Hematopoietic multipotent progenitor cell treated with erythropoietin and hydrocortisone succinate and interleukin-3 and kit ligand, for 8 days (in vitro differentiated cells): ENCODE data around the gene SLC20A1.
A peak's percentile ranks its signal among the peaks of the same experiment; 100 is the strongest.
"Not testable (repeated sequence)": the region's sequence is repeated elsewhere in the genome, so short reads cannot be mapped to it uniquely, and the experiment has no call there.

Experiments used
- DNase-seq: peaks from one replicate; pipeline ENCODE4 v3.0.0-alpha.2; 2015

SLC20A1 gene

DNA sequence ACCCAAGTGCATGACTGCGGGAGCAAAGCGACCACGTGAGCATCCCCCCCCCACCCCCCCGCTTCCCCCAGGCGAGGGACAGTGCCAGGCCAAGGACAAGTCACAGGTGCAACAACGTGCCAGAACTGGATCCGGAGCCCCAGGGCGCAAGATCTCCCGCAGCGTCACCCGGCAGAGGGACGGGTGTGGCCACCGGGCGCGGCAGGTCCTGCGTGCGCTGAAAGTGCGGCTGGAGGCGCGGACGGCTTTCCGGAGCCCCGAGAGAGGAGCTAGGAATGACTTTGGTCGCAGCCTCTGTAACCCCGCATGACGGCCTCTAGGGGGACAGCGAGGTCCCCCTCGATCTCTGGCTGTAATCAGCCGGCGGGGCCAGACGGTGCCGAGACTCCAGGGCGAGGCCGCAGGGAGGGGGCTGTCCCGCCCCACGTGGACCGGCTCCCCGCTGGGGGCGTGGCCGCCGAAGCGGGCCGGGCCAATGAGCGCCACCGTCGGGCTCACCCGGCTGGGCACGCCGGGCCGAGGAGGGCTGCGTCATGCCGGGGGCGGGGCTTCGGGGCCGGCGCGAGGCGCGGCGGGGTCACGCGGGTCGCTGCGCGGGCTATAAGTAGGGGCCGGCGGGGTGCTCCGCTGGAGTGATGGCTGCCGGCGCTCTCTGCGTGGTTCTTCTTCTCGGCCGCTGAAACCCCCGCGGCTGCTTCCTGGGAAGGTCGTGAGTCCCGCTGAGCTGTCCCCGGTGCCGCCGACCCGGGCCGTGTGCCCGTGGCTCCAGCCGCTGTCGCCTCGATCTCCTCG, at the start of gene SLC20A1:
SLC20A1 (plus strand) TSS at position 630 of the 792 bp plus-strand sequence. CDS start 890 bp downstream, outside the sequence.
- DNase-seq: peak; percentile 97

DNA sequence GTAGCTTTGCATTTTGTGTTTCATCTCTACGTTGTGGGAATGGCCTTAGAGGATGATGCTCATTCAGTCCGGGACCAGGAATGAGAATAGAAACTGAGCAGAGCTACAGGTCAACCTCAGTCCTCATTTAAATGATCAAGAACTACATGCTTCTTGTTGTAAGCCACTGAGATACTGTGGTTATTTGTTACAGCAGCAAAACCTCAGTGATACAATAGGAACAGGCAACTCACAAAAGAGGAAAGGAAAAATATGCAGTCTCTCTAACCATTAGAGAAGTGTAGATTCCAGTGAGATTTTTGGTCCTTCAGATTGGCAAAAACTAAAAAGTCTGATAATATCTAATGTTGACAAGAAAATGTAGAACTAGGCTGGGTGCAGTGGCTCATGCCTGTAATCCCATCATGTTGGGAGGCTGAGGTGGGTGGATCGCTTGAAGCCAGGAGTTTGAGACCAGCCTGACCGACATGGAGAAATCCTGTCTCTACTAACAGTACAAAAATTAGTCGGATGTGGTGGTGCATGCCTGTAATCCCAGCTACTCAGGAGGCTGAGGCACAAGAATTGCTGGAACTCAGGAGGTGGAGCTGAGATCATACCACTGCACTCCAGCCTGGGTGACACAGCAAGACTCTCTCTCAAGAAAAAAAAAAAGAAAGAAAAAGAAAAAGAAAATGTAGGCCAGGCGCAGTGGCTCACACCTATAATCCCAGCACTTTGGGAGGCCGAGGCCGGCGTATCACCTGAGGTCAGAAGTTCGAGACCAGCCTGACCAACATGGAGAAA, 48.0 kb upstream of the SLC20A1 start:
- no peak for DNase-seq

- DNase-seq: no peak
These were observed 45.1 kb upstream of the SLC20A1 start for GRCh38 chr2:112600634-112601033.

GRCh38 chr2:112601754-112602153, 44.0 kb upstream of the SLC20A1 start:
- DNase-seq: no peak

DNA sequence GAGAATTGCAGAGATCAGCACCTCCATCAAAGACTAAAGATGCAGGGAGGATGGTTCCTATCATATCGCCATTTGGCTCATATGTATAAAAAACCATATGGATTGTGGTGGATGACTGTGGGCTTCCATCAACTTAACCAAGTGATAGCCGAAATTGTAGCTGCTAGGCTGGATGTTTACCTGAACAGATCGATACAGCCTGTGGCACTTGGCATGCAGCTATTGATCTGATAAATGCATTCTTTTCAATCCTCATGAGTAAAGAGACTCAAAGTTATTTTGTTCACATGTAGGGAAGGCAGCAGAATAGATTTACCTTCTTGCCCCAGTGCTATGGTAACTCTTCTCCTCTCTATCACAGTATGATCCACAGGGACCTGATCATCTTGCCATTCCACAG, 42.8 kb upstream of the SLC20A1 start:
- DNase-seq: no peak

- DNase-seq: no peak
These were observed 42.0 kb upstream of the SLC20A1 start for GRCh38 chr2:112603731-112604130.

DNA sequence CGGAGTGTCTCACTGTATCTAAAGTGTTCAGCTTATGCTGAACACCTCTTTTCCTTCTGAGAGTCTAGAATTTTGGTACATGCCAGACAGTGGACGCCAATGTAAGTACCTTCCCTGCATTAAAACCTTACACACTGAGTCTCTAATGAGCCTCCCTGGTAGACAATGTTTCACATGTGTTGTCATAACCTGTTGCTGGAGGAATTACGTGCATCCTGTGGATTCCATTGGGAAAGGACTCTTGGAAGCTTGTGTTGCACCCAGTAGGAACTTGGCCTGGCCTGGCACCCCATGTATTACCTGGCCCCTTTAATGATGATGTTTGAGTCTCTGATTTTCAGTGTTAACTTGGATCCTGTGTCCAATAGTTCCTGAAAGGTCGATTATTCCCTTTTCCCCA, 40.8 kb upstream of the SLC20A1 start:
- no peak for DNase-seq

DNA sequence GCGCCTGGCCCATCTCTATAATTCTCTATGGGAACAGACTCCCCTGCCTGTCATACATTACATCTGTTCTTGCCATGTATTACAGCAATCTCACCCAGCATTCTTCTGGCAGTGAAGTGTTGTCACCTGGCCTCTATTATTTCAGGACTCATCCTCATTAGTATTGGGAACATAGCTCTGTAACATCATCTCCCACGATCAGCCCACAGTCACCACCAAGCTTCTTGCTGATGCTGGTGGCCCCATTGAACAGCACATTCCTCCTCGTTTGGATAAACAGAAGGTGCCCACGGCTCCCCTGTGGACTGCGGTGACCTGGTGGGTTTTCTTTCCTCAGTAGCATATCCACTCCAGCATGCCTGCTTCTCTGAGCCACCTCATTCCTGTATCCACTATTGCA, 39.8 kb upstream of the SLC20A1 start:
- no peak for DNase-seq

- no peak for DNase-seq
These were observed 39.2 kb upstream of the SLC20A1 start for GRCh38 chr2:112606547-112606946.

- DNase-seq: no peak
These were observed 37.9 kb upstream of the SLC20A1 start for GRCh38 chr2:112607680-112608438.

DNA sequence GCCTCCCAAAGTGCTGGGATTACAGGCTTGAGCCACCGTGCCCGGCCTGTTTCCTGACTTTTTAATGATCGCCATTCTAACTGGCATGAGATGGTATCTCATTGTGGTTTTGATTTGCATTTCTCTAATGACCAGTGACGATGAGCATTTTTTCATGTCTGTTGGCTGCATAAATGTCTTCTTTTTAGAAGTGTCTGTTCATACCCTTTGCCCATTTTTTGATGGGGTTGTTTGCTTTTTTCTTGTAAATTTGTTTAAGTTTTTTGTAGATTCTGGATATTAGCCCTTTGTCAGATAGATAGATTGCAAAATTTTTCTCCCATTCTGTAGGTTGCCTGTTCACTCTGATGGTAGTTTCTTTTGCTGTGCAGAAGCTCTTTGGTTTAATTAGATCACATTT, 36.4 kb upstream of the SLC20A1 start:
- DNase-seq: not testable (repeated sequence)

DNA sequence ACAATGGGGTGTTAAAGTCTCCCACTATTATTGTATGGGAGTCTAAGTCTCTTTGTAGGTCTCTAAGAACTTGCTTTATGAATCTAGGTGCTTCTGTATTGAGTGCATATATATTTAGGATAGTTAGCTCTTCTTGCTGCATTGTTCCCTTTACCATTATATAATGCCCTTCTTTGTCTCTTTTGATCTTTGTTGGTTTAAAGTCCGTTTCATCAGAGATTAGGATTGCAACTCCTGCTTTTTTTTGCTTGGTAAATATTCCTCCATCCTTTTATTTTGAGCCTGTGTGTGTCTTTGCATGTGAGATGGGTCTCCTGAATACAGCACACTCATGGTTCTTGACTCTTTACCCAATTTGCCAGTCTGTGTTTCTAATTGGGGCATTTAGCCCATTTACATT, 33.5 kb upstream of the SLC20A1 start:
- not testable (repeated sequence) for DNase-seq

DNA sequence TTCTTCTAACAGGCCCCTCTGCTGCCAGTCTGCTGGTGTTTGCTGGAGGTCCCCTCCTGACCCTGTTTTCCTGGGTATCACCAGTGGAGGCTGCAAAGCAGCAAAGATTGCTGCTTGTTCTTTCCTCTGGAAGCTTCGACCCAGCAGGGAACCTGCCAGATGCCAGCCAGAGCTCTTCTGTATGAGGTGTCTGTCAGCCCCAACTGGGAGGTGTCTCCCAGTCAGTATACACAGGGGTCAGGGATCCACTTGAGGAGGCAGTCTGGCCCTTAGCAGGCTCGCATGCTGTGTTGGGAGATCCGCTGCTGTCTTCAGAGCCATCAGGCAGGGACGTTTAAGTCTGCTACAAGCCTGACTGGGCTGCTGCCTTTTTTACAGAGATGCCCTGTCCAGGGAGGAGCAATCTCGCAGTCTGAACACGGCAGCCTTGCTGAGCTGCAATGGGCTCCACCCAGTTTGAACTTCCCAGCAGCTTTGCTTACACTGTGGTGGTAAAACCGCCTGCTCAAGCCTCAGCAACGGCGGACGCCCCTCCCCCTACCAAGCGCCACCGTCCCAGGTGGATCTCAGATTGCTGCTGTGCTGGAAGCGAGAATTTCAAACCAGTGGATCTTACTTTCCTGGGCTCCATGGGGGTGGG, 31.4 kb upstream of the SLC20A1 start:
- no peak for DNase-seq

DNA sequence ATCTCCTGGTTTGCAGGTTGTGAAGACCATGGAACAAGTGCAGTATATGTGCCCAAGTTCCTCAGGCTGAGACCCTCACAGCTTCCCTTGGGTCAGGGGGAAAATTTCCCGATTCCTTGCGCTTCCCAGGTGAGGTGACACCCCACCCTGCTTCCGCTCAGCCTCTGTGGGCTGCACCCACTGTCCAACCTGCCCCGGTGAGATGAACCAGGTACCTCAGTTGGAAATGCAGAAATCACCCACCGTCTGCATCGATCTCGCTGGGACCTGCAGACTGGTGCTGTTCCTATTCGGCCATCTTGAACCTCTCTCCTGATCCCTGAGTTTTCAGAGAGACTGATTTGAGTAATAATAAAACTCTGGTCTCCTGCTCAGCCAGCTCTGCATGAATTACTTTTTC, 30.7 kb upstream of the SLC20A1 start:
- DNase-seq: no peak

GRCh38 chr2:112615798-112616197, 29.9 kb upstream of the SLC20A1 start:
- not testable (repeated sequence) for DNase-seq

- no peak for DNase-seq
These were observed 27.4 kb upstream of the SLC20A1 start for GRCh38 chr2:112618383-112618782.

DNA sequence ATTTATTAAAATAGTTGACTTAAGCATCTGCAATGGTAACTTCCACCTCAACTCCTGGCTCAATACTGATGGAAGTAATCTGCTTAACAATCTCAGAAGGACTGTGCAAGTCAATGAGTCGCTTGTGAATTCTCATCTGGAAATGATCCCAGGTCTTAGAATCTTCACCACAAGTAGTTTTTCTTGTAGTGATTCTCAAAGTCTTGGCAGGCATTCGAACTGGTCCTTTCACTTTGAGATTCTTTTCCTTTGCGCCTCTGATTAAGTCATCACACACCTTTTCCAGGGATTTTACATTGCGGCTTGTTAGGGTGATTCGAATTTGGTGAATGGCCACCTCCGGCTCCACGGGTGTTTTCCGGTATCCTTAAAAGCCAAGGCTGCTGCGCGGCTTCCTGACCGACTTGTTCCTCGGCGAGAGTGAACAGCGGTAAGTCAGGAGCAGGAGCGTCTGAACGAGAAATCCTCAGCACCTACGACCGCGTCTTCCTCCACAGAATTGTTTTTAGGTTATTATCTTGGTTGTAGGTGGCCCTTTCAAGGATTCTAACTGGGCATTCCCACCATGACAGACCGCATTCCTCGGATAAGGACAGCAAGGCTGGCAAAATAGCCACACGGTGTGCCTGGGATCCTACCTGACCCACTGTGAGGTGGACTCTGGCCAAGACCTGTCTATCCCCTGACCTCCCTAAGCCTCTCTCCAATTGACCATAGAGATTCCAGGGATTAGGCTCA, 23.8 kb upstream of the SLC20A1 start:
- no peak for DNase-seq

DNA sequence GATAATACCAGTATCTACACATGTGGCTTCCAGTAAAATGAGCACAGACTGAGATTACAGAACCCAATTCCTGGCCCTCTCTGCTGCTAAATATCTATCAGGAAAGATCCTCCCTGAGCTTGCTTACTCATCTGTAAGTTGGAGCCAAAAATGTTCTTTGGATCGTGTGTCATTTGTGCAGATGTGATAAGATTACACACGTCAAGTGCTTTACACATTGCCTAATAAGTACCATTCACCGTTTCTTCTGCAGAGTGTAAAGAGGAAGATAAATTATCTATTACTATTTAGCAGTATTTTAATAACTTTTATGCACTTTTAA, 23.2 kb upstream of the SLC20A1 start:
- peak; percentile 71 for DNase-seq

GRCh38 chr2:112623913-112624777, 21.6 kb upstream of the SLC20A1 start:
- peak; percentile 71 for DNase-seq

DNA sequence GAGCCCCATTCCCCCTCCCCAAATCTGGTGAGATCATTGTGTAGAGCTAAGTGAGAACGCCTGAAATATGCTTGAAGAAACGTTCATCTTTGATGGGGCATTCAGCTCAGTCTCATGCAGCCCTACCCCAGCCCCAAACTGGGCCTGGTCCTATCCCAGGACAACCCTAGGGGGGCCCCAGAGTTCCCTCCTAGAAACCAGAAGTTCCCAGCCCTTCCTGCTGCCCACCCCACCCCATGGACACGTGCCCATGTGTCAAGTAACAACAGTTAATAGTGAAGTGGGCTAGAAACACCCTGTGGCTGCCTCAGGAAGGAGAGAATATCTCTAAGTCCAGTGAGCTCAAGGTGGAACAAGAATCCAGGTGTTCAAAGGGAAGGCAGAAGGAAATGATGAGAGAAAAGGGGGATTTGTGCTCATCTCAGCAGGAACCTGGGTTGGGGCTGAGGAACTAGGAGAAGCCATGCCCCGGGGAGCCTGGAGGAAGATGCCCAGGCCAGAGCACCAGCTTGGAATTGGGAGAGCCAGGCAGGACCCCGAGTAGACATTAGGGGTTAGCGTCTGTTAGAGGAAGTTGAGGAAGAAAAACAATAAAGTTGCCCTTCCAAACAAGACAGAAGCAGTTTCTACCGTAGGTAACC, 20.1 kb upstream of the SLC20A1 start:
- no peak for DNase-seq

GRCh38 chr2:112626604-112627059, 19.1 kb upstream of the SLC20A1 start:
- DNase-seq: peak; percentile 72
